HG02885 (cell line): Measurements from ENCODE around the gene SMC6.

Source experiments
- ATAC-seq: cut with Tn5 transposase; IDR thresholded peaks from one replicate; pipeline ENCODE4 v1.9.1; 2021; ENCODE audit warnings: mild to moderate bottlenecking; ENCODE audit not compliant: unreplicated experiment, poor library complexity

SMC6 gene

GRCh38 chr2:17763641-17764333 is 10.2 kb upstream of the SMC6 start:
- no peak for ATAC-seq

GRCh38 chr2:17762451-17762850 is 8.8 kb upstream of the SMC6 start:
- no peak for ATAC-seq

- no peak for ATAC-seq
These were observed 6.2 kb upstream of the SMC6 start for GRCh38 chr2:17759805-17760204.

DNA sequence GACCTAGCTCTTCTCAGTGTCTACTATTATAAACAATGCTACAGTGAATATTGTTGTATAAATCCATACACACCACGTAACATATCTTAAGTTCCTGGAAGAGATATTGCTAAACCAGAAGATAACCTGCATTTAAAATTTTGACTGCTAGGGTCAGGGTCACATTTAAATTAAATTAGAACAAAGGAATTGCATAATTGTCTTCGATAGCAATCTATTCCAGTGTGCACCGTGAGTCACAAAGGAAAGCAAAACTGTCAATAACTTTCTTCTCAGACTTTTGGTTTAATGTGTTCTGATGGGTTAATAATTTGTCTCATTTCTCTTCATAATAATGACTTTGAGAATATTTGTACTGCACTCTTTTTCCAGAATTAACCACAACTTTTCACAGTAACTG is 4.5 kb upstream of the SMC6 start:
- no peak for ATAC-seq

DNA sequence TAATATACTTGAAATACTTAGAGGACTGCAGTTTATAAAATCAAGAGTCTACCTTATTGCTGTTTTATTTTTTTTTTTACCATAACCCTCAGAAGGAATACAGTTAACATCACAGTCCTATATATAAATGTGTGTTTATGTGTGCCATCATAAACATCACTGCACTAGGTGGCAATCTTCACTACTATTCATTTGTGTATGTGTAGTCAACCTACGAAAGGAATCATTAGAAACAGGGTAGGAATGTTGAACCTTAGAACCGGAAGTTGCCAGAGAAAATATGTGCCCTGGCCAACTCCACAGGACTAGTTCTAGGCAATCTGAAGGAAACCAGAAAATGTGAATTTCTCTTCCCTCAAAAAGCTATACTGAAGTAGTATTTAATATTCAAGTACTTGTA is 3.7 kb upstream of the SMC6 start:
- ATAC-seq: no peak

- ATAC-seq: no peak
These were observed 3.1 kb upstream of the SMC6 start for GRCh38 chr2:17756668-17757067.

DNA sequence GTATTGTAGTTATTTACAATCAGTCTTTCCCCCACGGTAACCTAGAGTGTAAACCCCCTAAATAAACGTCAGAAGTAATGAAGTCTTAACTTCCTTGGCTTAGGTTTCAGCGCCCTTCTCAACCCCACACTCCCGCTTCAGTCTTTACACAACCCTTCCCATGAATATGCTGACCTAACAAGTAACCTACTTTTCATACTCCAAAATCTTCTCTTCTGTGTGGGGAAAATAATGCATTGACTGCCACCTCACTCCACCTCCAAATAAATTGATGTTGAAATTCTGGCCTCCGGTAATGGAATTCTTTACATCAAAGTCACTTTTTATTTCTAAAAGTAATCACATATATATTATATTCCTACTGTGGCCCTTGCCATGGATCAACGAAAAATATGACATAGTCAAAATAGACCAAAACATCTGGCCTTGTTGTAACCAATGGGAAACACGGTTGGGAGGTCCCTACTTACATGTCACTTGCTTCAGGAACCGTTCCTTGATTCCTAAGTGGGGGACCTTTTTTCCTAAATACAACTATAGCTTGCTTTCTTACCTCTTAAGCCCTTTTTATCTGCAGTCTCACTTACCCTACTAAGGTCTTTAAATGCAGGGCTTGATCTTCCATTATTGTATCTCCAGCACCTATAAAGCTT is 1.3 kb upstream of the SMC6 start:
- ATAC-seq: no peak

DNA sequence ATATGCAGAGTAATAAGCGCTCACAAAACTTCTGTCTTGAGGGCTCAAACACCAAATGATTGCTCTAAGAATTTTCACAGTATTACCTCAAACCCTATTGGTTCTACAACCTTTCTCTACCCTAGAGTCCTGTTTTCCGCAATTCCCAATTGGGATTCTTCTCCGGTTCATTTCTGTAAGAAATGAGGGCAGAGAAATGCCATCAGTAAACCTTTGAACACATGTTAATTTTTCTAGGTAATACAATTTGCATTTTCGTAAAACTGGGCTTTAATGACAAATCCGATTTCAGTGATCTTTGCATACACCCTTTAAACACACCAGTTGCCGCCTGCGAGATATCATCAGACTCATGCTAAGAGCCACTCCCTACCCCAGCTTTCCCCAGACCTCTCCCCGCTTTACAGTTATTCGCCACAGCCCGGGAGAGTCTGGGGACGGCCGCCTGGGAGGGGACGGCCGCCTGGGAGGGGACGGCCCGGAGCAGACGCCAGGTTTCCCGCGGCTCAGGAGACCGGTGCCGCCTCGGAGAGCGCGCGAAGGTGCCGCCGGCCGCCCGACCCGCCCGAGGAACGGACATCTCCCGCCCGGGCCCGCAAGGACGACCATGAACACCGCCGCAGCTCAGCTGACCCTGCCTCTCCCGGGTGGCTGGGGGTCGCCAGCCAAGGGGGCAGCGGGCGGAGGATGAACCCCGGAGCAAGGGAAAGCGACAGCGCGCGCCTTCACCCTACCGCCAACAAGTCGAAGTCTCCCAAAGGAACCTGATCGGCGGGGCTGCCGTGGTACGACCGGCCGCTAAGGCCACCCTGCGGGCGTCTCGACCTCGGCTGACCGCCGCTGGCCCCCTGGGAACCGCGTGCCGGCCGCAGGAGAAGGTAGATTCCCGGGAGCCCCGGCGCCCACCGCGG is 463 bp downstream of the SMC6 start:
- peak; percentile 37 for ATAC-seq

- peak; percentile 16 for ATAC-seq
These were observed 1.4 kb downstream of the SMC6 start for GRCh38 chr2:17752246-17752645.

- ATAC-seq: peak; percentile 22
These were observed 3.7 kb downstream of the SMC6 start for GRCh38 chr2:17749753-17750438.

- ATAC-seq: no peak
These were observed 4.9 kb downstream of the SMC6 start for GRCh38 chr2:17748745-17749144.

GRCh38 chr2:17747684-17748452 is 5.7 kb downstream of the SMC6 start:
- no peak for ATAC-seq

DNA sequence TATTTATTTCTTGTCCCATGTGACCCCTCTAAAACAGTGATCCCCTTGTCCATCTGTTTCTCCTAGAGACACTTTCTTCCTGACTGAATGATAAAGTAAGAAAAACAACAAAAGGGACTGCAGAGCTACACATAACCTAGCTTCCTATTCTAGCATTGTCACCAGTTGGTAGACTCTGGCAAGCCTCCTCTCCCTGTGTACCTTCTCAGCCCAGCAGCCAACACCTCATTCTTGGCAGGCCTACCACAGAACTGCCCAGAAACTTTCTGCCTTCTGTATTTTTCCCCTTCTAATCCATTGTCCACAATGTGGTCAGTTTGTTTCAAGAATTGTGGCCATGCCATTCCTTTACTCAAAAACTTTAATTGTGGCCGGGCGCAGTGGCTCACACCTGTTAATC is 13.4 kb downstream of the SMC6 start:
- no peak for ATAC-seq

DNA sequence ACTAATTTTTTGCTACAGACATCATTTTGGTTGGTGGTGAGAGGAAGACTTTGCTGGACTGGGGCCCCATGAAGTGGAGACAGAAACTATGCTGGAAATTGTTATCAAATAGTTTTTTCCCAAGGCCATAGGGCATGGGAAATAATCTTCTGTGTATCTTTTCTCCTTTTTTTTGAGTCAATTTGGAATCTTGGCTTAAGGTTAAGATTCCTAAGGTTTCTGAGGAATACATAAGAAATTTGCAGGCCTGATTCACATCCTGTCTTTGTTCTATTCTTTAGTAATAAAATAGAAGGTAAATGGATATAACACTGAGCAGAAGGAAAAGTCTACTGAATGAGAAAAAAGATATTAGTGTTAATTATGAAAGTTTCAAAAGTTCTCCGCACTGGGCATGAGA is 16.6 kb downstream of the SMC6 start:
- ATAC-seq: no peak

DNA sequence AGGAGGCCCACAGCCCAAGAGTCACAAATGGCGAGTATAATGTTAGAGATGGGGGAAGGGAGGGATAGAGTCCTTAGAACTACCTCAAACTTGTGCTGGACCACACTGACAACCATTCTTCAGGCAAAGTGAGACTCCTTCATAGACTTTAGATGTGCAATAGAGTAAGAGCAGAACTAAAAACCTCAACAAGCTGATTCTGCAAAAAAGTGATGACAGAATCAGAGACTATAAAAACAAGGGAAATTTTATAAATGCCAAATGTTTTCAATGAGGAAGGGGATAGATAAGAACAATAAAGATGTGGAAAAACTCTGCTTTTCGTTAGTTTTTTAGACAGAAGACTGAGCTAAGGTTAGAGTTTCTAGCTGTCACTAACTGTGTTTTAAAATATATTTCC is 17.7 kb downstream of the SMC6 start:
- no peak for ATAC-seq

- ATAC-seq: no peak
These were observed 20.0 kb downstream of the SMC6 start for GRCh38 chr2:17733599-17733998.

DNA sequence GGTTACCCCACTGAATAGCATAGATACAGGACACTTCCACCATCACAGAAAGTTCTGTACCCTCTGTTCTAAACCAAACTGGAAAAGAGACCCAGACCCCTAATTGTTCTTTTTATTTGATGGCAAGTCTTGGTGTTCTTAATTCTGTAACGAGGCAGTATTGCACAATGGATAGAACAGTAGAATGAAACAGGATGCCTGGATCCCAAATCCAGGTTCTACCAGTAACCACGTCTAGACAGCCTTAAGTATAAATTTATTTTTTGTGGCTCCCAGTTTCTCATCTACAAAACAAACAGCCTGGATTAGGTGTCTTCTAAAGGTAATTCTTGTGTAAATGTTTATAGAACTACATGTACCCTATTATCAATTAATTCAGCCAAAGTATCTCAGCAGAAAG is 23.7 kb downstream of the SMC6 start:
- ATAC-seq: no peak

GRCh38 chr2:17728210-17728609 is 25.4 kb downstream of the SMC6 start:
- ATAC-seq: no peak

- peak; percentile 71 for ATAC-seq
These were observed 33.8 kb downstream of the SMC6 start for GRCh38 chr2:17719562-17720371.
